HL-60 (cell line): ENCODE measurements around the gene DPEP3.

ENCODE experiments used
- GABPA ChIP-seq: IDR thresholded peaks from 2 replicates; pipeline ENCODE4 v1.6.1; 2012; ENCODE audit warnings: low read depth
- POLR2AphosphoS5 ChIP-seq: IDR thresholded peaks from 2 replicates; pipeline ENCODE4 v1.6.1; 2012; ENCODE audit warnings: low read depth
- TF ChIP-seq, protein P1 (sequence below): IDR thresholded peaks from one replicate; pipeline ENCODE4 v1.5.1; 2011; ENCODE audit warnings: low read length, control low read depth, inconsistent platforms; ENCODE audit not compliant: insufficient read depth

- TF ChIP-seq POLR2AphosphoS5: no peak
- TF ChIP-seq GABPA: no peak
- TF ChIP-seq, protein P1, sequence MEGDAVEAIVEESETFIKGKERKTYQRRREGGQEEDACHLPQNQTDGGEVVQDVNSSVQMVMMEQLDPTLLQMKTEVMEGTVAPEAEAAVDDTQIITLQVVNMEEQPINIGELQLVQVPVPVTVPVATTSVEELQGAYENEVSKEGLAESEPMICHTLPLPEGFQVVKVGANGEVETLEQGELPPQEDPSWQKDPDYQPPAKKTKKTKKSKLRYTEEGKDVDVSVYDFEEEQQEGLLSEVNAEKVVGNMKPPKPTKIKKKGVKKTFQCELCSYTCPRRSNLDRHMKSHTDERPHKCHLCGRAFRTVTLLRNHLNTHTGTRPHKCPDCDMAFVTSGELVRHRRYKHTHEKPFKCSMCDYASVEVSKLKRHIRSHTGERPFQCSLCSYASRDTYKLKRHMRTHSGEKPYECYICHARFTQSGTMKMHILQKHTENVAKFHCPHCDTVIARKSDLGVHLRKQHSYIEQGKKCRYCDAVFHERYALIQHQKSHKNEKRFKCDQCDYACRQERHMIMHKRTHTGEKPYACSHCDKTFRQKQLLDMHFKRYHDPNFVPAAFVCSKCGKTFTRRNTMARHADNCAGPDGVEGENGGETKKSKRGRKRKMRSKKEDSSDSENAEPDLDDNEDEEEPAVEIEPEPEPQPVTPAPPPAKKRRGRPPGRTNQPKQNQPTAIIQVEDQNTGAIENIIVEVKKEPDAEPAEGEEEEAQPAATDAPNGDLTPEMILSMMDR: no peak
Measured at GRCh38 chr16:67928147-67928546, 52.2 kb downstream of the DPEP3 start.
